T-helper 17 cell (primary cell): ENCODE data around the gene GRIFIN. TPM values are rescaled to one million over a fixed set of nuclear protein-coding genes. Genes with fewer than 3 reads are reported as not detected.
"Not testable (repeated sequence)": the region's sequence is repeated elsewhere in the genome, so short reads cannot be mapped to it uniquely, and the experiment has no call there.

Source experiments
- ATAC-seq: fragments of 150-1000 bp; cut with Tn5 transposase; 2 replicates; pipeline ENCODE4 v1.10.0; 2021; ENCODE audit warnings: mild to moderate bottlenecking, moderate library complexity
- DNase-seq, 3 donors: peaks; one replicate each; pipeline versions ENCODE4 v3.0.0 to v3.0.0-alpha.2; 2020 to 2021
- H3K9me3 ChIP-seq: one replicate; pipeline ENCODE4 v1.7.0; 2013; ENCODE audit warnings: low read length, mild to moderate bottlenecking; ENCODE audit not compliant: control insufficient read depth, poor library complexity, severe bottlenecking
- H3K27ac Mint-ChIP-seq: one replicate; pipeline ENCODE4 v1.8.0; 2022; ENCODE audit warnings: mild to moderate bottlenecking, moderate library complexity, mixed read lengths
- H3K27me3 Mint-ChIP-seq: one replicate; pipeline ENCODE4 v1.8.0; 2022; ENCODE audit warnings: mixed read lengths
- H3K36me3 Mint-ChIP-seq: one replicate; pipeline ENCODE4 v1.8.0; 2022; ENCODE audit warnings: low read depth, mixed read lengths
- H3K4me1 Mint-ChIP-seq: one replicate; pipeline ENCODE4 v1.8.0; 2022; ENCODE audit warnings: mild to moderate bottlenecking, mixed read lengths
- H3K4me3 Mint-ChIP-seq: one replicate; pipeline ENCODE4 v1.8.0; 2022; ENCODE audit warnings: mild to moderate bottlenecking, moderate library complexity, mixed read lengths
- total RNA-seq, 4 donors: library from RNA in 2 of 4; stranded (reverse) in 2 of 4; gene quantifications; one replicate each; pipeline ENCODE4 v1.2.3 and lab custom pipeline; 2022 to 2026

Gene GRIFIN
- total RNA-seq, 2 donors from 2014 or later: not detected

DNA sequence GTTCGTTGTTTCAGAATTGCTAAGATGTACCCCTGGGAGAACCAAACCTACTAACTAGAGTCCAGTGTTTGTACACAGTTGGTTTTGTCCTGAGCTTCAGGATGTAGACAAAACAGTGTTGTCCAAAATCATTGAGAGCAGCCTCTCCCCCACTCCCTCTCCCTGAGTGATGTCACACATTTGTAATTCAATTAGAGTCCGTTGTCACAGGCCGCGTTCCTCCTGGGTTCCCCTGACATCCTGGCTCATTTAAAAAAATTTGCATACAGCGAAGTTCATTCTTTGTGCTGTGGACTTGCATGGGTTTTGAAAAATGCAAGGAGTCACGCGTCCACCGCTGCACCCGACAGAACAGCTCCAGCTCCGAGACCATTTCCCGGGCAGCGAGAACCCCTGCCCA, 10.3 kb downstream of the GRIFIN start:
- ATAC-seq (no peak), DNase-seq (no peak)
- Mint-ChIP-seq H3K27me3 (peaks cover 11% of the 10 kb centered on the region), H3K4me3 (no peak overlapping the region), H3K36me3 (no peaks in the 10 kb centered on the region), H3K27ac (no peak overlapping the region), H3K4me1 (peaks cover 6% of the 10 kb centered on the region)
- no peaks in the 10 kb centered on the region for H3K9me3 ChIP-seq

DNA sequence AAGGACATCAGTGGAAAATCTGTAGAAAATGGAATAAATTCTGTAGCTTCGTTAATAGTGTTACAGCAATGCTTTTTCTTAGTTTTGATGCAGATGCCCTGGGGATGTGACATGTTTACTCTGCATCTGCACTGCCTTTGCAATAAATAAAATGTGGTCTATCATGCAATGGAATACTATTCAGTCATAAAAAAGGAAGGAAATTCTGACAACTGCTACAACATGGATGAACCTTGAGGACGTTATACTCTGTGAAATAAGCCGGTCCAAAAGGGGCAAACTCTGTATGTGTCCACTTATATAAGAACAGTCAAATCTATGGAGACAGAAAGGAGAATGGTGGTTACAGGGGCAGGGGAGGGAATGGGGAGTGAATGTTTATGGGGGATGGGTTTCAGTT, 13.5 kb downstream of the GRIFIN start:
- H3K27ac Mint-ChIP-seq: no peak overlapping the region
- H3K36me3 Mint-ChIP-seq: no peaks in the 10 kb centered on the region

DNA sequence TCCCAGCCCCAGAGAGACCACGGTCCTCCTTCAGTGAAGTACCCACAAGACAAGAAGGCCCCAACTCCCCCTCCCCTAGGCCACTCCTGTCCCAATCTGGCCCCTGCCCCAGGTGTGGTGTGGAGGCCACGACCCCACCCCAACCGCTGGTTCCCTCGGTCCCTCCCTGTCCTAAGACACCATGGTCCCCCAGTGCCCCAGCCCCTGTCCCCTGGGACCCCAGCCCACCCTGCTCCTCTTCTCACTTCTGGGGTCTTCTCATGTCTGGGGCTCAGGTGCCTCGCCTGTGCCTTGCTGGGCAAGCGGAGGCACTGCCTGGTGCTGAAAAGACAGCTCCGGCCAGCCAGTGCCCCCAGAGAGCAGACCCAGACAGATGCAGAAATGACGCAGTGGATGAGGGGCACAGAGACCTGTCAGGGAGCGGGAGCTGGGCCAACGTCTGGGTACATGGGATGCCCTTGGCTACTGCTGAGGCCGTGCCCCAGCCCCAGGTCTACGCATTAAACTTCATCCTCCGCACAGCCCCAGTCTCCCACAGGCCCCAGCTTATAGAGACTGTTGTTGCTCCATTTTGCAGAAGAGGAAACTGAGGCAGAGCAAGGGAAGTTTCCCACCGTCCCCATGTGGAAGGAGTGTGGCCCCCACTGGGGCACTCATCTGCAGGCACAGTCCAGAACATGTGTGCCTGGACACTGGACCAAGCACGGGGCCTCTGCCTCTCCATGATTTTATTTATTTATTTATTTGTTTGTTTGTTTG, 14.8 kb downstream of the GRIFIN start:
- no peaks in the 10 kb centered on the region for H3K4me1 Mint-ChIP-seq
- no peaks in the 10 kb centered on the region for H3K9me3 ChIP-seq
- no peaks in the 10 kb centered on the region for H3K36me3 Mint-ChIP-seq
- no peak overlapping the region for H3K27ac Mint-ChIP-seq
- H3K4me3 Mint-ChIP-seq: no peak overlapping the region
- DNase-seq (no peak), ATAC-seq (no peak)
- H3K27me3 Mint-ChIP-seq: no peaks in the 10 kb centered on the region

More for the DNA sequence above, 13.5 kb downstream of the GRIFIN start:
- ATAC-seq: no peak
- no peak for DNase-seq
- Mint-ChIP-seq H3K4me3 (no peak overlapping the region), H3K4me1 (no peaks in the 10 kb centered on the region), H3K27me3 (no peaks in the 10 kb centered on the region)
- no peaks in the 10 kb centered on the region for H3K9me3 ChIP-seq

DNA sequence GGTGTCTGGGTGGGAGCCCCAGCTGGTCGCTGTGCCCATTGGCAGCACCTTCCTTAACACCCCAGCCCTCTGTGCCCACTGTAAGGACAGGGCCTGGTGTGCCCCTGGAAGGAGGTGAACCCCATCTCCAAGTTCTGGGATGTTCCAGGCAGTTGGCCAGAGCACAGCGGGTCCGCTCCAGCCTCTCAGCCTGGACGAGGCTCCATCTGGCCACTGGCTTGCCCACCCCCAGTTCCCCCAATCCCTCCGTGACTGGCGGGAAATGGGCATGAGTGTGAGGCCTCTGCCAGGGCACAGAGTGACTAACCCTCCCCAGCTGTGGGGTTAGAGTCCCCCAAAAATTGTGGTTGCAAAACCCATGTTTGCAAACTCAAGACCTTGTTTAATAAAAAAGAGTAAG, 15.6 kb downstream of the GRIFIN start:
- no peak overlapping the region for H3K4me3 Mint-ChIP-seq
- H3K27me3 Mint-ChIP-seq: no peaks in the 10 kb centered on the region
- H3K27ac Mint-ChIP-seq: no peak overlapping the region
- H3K4me1 Mint-ChIP-seq: no peaks in the 10 kb centered on the region
- H3K36me3 Mint-ChIP-seq: no peaks in the 10 kb centered on the region
- no peak for ATAC-seq
- H3K9me3 ChIP-seq: no peaks in the 10 kb centered on the region
- DNase-seq: no peak

DNA sequence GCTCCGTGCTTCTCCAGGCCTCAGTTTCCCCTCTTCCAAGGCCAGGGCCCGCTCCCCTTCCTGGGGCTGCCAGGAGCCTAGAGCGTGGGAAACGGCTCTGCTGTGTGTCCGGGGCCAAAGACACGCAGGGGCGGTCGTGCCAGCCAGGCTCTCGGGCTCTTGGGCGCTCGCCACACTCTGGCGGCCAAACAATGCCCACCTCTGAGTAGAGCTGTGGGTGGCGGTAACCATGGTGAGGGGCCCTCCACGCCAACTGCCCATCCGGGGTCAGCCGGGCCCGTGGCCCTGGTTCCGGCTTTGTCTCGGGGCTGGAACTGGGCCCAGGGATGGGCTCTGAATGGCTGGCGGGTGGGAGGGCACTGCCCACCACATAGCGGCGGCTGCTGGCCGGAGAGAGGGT, 16.0 kb downstream of the GRIFIN start:
- Mint-ChIP-seq H3K27ac (no peak overlapping the region), H3K4me1 (no peaks in the 10 kb centered on the region), H3K4me3 (no peak overlapping the region), H3K36me3 (no peaks in the 10 kb centered on the region), H3K27me3 (no peaks in the 10 kb centered on the region)
- no peaks in the 10 kb centered on the region for H3K9me3 ChIP-seq
- ATAC-seq: no peak
- no peak for DNase-seq

DNA sequence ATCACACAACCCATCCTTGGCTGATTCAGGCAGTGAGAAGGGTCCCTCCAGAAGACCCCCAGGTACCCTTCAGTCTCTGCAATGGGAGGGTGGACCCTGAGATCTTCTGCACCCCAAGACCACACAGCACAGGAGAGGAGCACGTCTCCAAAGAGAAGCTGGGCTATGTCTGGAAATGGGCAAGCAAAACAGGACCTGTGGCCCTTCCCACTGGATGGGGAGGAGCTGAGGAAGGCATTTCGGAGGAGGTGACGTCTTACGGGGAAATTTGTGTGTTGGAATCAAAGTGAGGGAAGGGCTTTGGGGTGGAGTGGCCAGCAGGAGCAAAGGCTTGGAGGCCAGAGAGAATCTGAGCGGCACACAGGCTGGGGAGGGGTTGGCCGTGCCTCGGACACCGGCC, 16.5 kb downstream of the GRIFIN start:
- Mint-ChIP-seq H3K27me3 (no peaks in the 10 kb centered on the region), H3K36me3 (no peaks in the 10 kb centered on the region), H3K4me3 (no peak overlapping the region), H3K27ac (no peak overlapping the region), H3K4me1 (no peaks in the 10 kb centered on the region)
- no peak for DNase-seq
- H3K9me3 ChIP-seq: no peaks in the 10 kb centered on the region
- no peak for ATAC-seq

DNA sequence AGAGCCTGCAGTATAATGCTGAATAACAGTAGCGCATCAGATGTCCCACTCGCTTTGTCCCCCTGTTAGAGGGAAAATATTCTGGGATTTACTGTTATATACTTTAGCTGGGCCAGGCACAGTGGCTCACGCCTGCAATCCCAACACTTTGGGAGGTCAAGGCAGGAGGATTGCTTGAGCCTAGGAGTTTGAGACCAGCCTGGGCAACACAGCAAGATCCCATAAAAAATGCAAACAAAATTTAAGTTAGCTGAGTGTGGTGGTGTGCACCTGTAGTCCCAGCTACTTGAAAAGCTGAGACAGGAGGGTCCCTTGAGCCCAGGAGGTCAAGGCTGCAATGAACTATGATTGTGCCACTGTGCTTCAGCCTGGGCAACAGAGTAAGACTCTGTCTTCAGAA, 22.3 kb downstream of the GRIFIN start:
- H3K4me3 Mint-ChIP-seq, ATAC-seq, H3K27ac Mint-ChIP-seq, H3K4me1 Mint-ChIP-seq, H3K27me3 Mint-ChIP-seq, DNase-seq, H3K36me3 Mint-ChIP-seq, H3K9me3 ChIP-seq: not testable (repeated sequence)

DNA sequence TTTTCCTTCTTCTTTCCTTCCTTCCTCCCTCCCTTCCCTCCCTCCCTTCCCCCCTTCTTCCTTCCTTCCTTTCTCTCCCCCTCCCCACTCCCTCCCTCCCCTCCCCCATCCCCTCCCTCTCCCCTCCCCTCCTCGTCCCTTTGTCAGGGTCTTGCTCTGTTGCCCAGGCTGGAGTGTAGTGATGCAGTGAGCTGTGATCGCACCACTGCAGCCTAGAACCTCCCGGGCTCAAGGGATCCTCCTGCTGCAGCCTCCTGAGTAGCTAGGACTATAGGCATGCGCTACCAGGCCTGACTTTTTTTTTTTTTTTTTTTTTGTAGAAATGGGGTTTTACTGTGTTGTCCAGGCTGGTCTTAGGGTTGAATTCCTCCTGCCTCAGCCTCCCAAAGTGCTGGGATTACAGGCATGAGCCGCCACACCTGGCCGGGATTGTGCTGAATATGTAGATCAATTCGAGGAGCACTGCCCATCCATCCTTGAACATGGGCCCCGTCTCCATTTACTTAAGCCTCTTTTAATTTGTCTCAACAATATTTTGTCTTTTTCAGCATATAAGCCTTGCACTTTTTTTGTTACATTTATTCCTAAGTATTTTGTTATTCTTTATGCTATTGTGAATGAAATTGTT, 23.4 kb downstream of the GRIFIN start:
- H3K27ac Mint-ChIP-seq: no peak overlapping the region
- H3K9me3 ChIP-seq: no peaks in the 10 kb centered on the region
- DNase-seq (no peak), ATAC-seq (no peak)
- H3K36me3 Mint-ChIP-seq: no peaks in the 10 kb centered on the region
- H3K4me3 Mint-ChIP-seq: peak overlapping the region; percentile 56
- H3K27me3 Mint-ChIP-seq: no peaks in the 10 kb centered on the region
- peaks cover 8% of the 10 kb centered on the region for H3K4me1 Mint-ChIP-seq

DNA sequence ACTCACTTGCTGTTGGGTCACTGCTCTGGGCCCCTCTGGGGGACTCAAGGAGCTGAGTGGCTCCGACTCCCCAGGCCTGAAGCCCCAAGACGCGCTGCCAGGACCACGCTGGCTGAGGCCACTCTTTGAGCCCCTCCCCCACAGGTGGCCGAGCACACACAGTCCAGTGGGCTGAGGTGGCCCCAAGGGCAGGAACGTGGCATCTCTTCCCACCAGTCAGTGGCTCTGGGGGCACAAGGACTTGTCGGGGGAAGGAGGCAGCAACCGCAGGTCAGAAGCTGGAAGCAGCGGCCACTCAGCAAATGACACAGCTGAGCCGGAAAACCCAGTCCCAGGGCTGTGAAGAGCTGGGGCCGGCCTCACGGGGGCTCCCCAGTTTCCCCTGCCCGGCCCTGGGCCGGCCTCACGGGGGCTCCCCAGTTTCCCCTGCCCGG, 24.1 kb downstream of the GRIFIN start:
- peak; percentile 20 for ATAC-seq
- Mint-ChIP-seq H3K36me3 (no peaks in the 10 kb centered on the region), H3K4me3 (peak overlapping the region; percentile 78), H3K27ac (no peak overlapping the region), H3K4me1 (peaks cover 8% of the 10 kb centered on the region), H3K27me3 (no peaks in the 10 kb centered on the region)
- DNase-seq: no peak
- no peaks in the 10 kb centered on the region for H3K9me3 ChIP-seq

DNA sequence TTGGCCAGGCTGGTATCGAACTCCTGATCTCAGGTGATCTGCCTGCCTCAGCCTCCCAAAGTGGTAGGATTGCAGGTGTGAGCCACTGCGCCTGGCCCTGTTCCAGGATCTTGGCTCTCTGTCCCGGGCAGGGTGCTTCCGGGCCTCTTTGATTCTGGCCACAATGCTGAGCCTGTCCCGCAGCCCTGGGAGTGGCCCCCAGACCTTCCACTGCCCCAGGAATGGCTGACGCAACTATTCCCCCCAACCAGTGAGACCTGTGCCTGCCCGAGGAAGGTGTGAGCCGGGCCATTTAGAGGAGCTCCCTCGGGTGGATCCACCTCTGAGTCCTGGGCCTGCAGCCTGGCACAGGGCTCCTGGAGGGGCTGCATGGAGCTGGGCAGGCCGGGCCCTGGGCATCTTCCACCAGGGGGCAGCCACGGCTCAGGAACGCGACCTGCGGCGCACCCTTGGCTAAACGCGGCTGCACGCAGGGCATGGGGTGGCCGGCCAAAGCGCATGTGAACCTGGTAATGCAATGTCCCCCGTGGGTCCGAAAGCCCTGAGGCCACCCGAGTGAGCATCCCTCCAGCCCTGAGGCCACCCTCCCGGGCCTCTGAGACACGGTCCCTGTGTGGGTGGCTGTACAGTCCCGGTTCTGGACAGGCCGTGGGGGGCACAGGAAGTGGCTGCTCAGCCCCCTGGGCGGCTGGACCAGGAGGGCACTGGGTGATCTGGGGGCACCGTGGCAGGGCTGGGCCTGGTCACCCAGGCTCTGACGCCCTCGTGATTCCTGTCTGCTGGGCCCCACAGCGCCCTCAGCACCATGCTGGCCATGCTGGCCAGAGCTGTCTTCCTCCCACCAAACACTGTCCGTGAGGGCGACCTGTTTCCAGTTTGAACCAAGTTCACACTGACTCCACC, 24.8 kb downstream of the GRIFIN start:
- Mint-ChIP-seq H3K4me1 (peaks cover 8% of the 10 kb centered on the region), H3K4me3 (peak overlapping the region; percentile 78), H3K36me3 (no peaks in the 10 kb centered on the region), H3K27me3 (no peaks in the 10 kb centered on the region), H3K27ac (no peak overlapping the region)
- H3K9me3 ChIP-seq: no peaks in the 10 kb centered on the region
- DNase-seq (peak; percentile 54 to 77 (median 63)), ATAC-seq (peak; percentile 95)

DNA sequence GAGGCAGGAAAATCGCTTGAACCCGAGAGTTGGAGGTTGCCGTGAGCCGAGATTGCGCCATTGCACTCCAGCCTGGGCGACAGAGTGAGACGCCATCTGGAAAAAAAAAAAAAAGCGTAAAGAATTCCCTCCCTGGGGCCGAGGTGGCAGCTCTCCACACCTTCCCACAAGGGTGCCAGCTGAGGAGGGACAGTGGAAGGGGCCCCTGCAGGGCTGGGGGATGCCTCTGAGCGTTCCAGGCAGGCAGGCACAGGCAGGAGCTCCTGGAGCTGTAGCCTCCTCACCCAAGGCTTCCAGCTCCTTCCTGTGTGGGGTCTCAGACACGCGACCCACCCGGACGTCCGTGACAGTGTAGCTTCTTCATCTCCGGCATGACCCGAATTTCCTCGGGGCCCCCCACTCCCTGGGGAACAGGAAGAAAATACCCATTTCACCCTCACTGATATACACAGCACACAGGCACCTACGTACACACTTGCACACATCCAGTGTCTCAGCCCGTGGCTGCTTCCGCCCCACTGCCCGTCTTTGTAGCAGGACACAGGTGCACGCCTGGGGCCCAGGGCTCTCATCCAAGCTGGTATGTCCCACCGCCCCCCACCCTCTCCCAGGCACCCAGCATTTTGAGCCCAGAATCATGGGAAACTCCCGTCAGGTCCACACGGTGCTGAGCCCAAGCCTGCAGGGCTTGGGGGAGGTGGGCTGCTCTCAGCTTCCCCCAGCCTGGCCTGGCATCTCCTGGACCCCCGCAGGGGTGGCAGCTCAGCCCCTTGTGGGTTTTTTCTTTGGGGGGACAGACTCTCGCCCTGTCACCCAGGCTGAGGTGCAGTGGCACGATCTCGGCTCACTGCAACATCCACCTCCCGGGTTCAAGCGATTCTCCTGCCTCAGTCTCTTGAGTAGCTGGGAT, 25.7 kb downstream of the GRIFIN start:
- Mint-ChIP-seq H3K27ac (no peak overlapping the region), H3K4me3 (peak overlapping the region; percentile 43)

DNA sequence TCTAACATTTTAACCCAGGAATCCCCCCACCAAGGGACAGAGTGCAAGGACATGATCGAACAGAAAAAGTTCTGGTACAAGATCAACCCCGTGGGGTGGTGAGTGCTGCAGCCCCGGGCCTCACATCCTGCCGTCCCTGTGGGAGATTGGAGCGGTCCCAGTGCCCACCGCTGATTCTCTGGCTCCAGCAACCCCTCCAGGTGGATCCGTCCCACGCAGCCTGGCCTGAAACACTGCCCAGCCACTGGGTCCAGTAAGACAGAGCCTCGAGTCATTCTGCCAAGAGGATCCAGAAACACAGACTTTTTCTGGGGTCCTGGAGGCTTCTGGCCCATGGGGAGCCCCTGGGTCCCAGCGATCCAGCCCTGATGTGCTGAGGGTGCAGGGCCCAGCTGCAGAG, 29.5 kb downstream of the GRIFIN start:
- H3K4me3 Mint-ChIP-seq: no peak overlapping the region
- H3K4me1 Mint-ChIP-seq: peaks cover 10% of the 10 kb centered on the region
- no peaks in the 10 kb centered on the region for H3K36me3 Mint-ChIP-seq
- DNase-seq (no peak), ATAC-seq (no peak)
- H3K27ac Mint-ChIP-seq: no peak overlapping the region
- no peaks in the 10 kb centered on the region for H3K27me3 Mint-ChIP-seq
- H3K9me3 ChIP-seq: no peaks in the 10 kb centered on the region

More for the DNA sequence above, 25.7 kb downstream of the GRIFIN start:
- Mint-ChIP-seq H3K4me1 (peaks cover 8% of the 10 kb centered on the region), H3K36me3 (no peaks in the 10 kb centered on the region), H3K27me3 (no peaks in the 10 kb centered on the region)
- no peak for DNase-seq
- H3K9me3 ChIP-seq: no peaks in the 10 kb centered on the region
- ATAC-seq: no peak
